Activated CD8-positive, alpha-beta T cell treated with anti-CD3 and anti-CD28 coated beads, Interleukin-2, amount 10 ng/mL, durations not matched to agents 7 days and 5 days (primary cell): ENCODE measurements around the gene TF. TPM values are rescaled to one million over a fixed set of nuclear protein-coding genes. Genes with fewer than 3 reads are reported as not detected.

Experiments used
- ATAC-seq: fragments of 150-1000 bp; cut with Tn5 transposase; one replicate; pipeline ENCODE4 v1.10.0; 2021; ENCODE audit warnings: moderate library complexity
- CTCF ChIA-PET: fragments of 350-600 bp; sonication (Branson Sonifier 250); formaldehyde crosslinking; loops from one replicate; lab custom pipeline; 2021; ENCODE audit warnings: antibody characterized with exemption; lab: Charles Lee
- POLR2A ChIA-PET: fragments of 350-600 bp; sonication (Branson Sonifier 250); formaldehyde crosslinking; loops from one replicate; lab custom pipeline; 2021; ENCODE audit warnings: antibody characterized with exemption; lab: Charles Lee
- DNase-seq: peaks from one replicate; pipeline ENCODE4 v3.0.0-alpha.2; 2020
- H3K27ac Mint-ChIP-seq: one replicate; pipeline ENCODE4 v1.8.0; 2021; ENCODE audit warnings: mild to moderate bottlenecking, mixed read lengths
- H3K27me3 Mint-ChIP-seq: one replicate; pipeline ENCODE4 v1.8.0; 2021; ENCODE audit warnings: low read depth, mixed read lengths
- H3K36me3 Mint-ChIP-seq: one replicate; pipeline ENCODE4 v1.8.0; 2021; ENCODE audit warnings: low read depth, mixed read lengths
- H3K4me1 Mint-ChIP-seq: one replicate; pipeline ENCODE4 v1.8.0; 2021; ENCODE audit warnings: low read depth, mixed read lengths
- H3K4me3 Mint-ChIP-seq: one replicate; pipeline ENCODE4 v1.8.0; 2021; ENCODE audit warnings: mild to moderate bottlenecking, mixed read lengths
- H3K9me3 Mint-ChIP-seq: one replicate; pipeline ENCODE4 v1.8.0; 2022; ENCODE audit warnings: mixed read lengths; ENCODE audit not compliant: insufficient read depth
- total RNA-seq, 2 experiments: library from RNA; stranded (reverse); gene quantifications; one replicate each; pipeline ENCODE4 v1.2.3, GENCODE V29; 2021

Gene TF
- total RNA-seq, 2 experiments from 2014 or later, result 0.03 to 0.05 TPM

DNA sequence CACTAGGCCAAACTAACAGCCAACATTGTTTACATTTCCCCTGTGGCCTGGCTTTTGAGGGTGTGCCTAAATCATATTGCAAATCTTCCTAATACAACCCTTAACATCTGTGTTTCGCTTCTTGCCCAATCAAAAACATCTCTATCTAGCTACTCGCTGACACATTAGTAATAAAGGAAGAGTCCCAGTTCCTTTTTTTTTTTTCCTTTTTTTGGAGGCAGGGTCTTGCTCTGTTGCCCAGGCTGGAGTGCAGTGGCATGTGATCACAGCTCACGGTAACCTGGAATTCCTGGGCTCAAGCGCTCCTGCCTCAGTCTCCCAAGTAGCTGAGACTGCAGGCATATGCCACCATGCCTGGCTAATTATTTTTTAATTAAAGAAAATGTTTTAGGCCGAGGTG is 57.3 kb downstream of the TF start:
- Mint-ChIP-seq H3K36me3 (peaks cover 18% of the 10 kb centered on the region), H3K27ac (no peak overlapping the region), H3K4me1 (peaks cover 26% of the 10 kb centered on the region), H3K4me3 (no peak overlapping the region), H3K27me3 (peaks cover 16% of the 10 kb centered on the region), H3K9me3 (no peaks in the 10 kb centered on the region)
- no peak for DNase-seq
- POLR2A ChIA-PET, result no interaction called here
- no peak for ATAC-seq
- CTCF ChIA-PET, result interaction anchor here (1.6 kb wide), 1 partner anchor 124 kb away, joined by 4 read pairs; no protein-coding TSS in a partner anchor

DNA sequence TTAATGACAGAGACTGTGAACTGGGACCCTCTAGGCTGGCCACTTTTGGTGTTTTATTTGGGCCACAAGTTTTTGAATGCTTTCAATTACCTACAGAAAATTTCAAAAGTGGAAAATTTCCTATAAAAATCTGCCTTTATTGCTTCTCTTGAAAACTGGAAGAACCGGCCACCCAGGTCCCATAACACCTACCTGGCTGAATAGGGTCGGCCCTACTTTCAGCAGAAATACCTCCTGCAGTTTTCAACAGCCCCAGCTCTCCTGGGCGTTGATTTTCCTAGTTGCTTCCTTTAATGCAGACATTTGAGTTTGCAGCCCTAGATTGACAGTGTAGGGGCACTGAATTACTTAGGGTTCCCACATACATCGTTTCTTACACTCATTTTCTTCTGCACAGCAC is 58.7 kb downstream of the TF start:
- Mint-ChIP-seq H3K36me3 (peaks cover 25% of the 10 kb centered on the region), H3K4me1 (peaks cover 26% of the 10 kb centered on the region), H3K27ac (peak overlapping the region; percentile 97), H3K9me3 (no peaks in the 10 kb centered on the region), H3K27me3 (peaks cover 14% of the 10 kb centered on the region), H3K4me3 (peak overlapping the region; percentile 98)
- no peak for ATAC-seq
- CTCF ChIA-PET, result interaction anchor here (1.6 kb wide), 1 partner anchor 123 kb away, joined by 4 read pairs; no protein-coding TSS in a partner anchor
- DNase-seq, result no peak
- POLR2A ChIA-PET, result no interaction called here

DNA sequence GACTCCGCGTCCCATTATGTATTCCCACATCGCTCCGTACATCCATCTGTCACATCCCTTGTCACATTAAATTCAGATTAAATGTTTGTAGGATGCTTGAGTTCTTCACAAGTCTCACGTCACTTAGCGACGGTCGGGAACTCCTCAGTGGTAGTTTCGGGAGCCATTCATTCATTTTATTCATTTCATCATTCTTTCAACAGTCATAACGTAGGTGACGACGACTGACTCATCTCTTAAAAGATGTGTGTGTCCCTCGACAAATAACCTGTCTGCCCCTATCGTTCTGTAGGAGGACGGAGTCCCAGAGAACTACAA is 59.1 kb downstream of the TF start:
- no peak for DNase-seq
- CTCF ChIA-PET, result interaction anchor here (1.6 kb wide), 1 partner anchor 123 kb away, joined by 4 read pairs; no protein-coding TSS in a partner anchor
- peaks cover 26% of the 10 kb centered on the region for H3K4me1 Mint-ChIP-seq

DNA sequence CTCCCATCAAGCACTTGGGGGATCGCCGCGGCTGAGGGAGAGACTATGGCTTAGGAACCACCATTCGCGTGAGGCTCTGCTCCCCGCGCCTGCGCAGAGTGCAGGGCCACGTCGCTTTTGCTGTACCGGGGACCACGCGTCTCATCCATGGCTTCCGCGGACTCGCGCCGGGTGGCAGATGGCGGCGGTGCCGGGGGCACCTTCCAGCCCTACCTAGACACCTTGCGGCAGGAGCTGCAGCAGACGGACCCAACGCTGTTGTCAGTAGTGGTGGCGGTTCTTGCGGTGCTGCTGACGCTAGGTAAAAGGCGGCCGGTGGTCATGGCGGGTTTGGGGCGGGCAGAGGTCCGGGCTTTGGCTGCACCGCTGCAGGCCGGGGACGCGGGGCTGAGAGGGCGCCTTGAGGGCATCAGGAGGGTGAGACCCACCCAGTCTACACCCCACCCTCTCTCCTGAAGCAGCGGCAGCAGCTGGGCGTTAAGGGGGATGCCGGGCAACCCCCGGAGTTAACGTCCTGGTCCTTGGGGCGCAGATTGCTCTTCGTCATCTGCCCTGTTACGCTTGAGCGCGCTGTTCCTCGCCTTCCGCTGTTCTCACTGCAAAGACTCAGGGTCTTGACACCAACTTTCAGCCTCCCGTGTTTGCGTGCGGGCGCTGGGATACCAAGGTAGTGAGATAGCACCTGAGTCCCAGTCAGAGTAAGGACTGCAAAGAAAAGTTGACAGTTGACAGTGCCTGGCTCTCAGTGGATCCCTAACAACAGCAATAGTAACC is 59.7 kb downstream of the TF start, which contains the start of gene SRPRB:
Gene SRPRB, plus strand, starts transcription at position 114 of the 774 bp plus-strand sequence. Its CDS starts 34 bp downstream, at position 148.
- ATAC-seq, result peak; percentile 99

More for the DNA sequence above, 59.1 kb downstream of the TF start:
- no peak for ATAC-seq
- H3K27me3 Mint-ChIP-seq, result peaks cover 12% of the 10 kb centered on the region
- POLR2A ChIA-PET, result no interaction called here
- no peaks in the 10 kb centered on the region for H3K9me3 Mint-ChIP-seq
- H3K36me3 Mint-ChIP-seq, result peaks cover 29% of the 10 kb centered on the region
- H3K4me3 Mint-ChIP-seq, result peak overlapping the region; percentile 98
- H3K27ac Mint-ChIP-seq, result peak overlapping the region; percentile 97

DNA sequence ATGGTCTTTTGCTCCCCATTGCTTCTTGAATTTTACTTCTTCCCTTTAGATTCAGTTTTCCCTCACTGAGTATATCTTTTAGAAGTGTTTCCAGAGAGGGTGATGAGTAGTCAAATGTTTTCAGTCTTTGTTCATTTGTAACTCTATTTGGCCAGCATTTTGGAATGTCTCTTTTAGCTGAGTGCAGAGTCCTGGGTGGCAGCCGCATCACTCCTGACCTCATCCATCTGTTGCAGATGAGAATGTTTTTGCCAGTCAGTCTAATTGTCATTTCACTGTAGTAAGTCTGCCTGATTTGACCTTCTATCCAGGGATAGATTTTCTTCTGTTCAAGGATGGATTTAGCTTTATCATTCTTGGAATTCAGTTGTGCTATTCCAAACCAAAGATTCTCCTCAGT is 66.7 kb downstream of the TF start:
- Mint-ChIP-seq H3K4me3 (no peak overlapping the region), H3K27me3 (no peaks in the 10 kb centered on the region), H3K36me3 (peaks cover 58% of the 10 kb centered on the region), H3K27ac (no peak overlapping the region), H3K9me3 (no peaks in the 10 kb centered on the region), H3K4me1 (peaks cover 9% of the 10 kb centered on the region)
- no peak for ATAC-seq
- DNase-seq, result no peak
- ChIA-PET POLR2A (no interaction called here), CTCF (no interaction called here)

More for the DNA sequence above, 59.7 kb downstream of the TF start, which contains the start of gene SRPRB:
- Mint-ChIP-seq H3K36me3 (peaks cover 33% of the 10 kb centered on the region), H3K4me3 (peak within 1 kb of the TSS; percentile 98), H3K27me3 (peaks cover 10% of the 10 kb centered on the region), H3K9me3 (no peaks in the 10 kb centered on the region), H3K4me1 (peaks cover 26% of the 10 kb centered on the region), H3K27ac (peak within 1 kb of the TSS; percentile 97)
- ChIA-PET CTCF (interaction anchor here (0.6 to 2.2 kb wide), 4 partner anchors 11 to 122 kb away, joined by 3 to 10 read pairs (median 4); no protein-coding TSS in a partner anchor), POLR2A (no interaction called here)
- peak; percentile 97 for DNase-seq

DNA sequence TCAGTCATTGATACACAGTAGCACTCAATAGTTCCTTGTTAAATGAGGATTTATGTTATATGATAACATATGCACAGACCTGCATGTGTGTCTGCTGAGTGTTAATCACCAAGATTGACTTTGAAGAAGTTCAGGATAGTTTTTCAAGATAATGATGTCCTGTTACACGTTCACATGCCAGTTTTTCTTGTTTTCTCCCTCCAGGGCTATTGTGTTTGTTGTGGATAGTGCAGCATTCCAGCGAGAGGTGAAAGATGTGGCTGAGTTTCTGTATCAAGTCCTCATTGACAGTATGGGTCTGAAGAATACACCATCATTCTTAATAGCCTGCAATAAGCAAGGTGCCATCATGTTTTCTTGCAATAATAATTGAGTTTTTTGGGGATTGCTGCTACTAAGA is 69.2 kb downstream of the TF start:
- POLR2A ChIA-PET, result no interaction called here
- Mint-ChIP-seq H3K4me3 (no peak overlapping the region), H3K4me1 (peaks cover 4% of the 10 kb centered on the region), H3K27me3 (no peaks in the 10 kb centered on the region), H3K27ac (no peak overlapping the region), H3K36me3 (peaks cover 51% of the 10 kb centered on the region), H3K9me3 (no peaks in the 10 kb centered on the region)
- CTCF ChIA-PET, result no interaction called here
- ATAC-seq, result no peak
- no peak for DNase-seq

DNA sequence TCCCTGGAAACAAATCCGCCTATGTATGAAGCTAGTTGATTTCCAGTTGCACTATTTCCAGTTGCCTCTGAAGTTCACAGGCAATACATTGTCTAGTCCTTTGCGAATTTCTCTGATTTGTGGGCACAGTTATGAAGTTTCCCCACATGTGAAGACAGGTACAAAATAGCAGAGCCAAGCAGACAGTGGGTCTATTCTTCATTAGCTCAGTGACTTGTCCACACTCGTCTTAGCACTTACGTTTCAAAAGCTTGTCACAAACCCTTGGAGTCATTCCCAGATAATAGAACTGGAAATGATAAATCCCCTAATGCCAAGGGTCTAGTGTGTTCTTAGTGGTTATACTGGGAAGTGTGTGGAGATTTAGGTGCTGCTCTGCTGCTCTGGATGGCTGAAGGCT is 73.9 kb downstream of the TF start:
- CTCF ChIA-PET, result interaction anchor here (1.0 to 1.4 kb wide), 2 partner anchors 110 to 392 kb away, joined by 3 to 4 read pairs; no protein-coding TSS in a partner anchor
- H3K27ac Mint-ChIP-seq, result no peak overlapping the region
- H3K4me3 Mint-ChIP-seq, result no peak overlapping the region
- DNase-seq (no peak), ATAC-seq (no peak)
- POLR2A ChIA-PET, result interaction anchor here (1.2 kb wide), 1 partner anchor 304 kb away, joined by 3 read pairs; no protein-coding TSS in a partner anchor
- no peaks in the 10 kb centered on the region for H3K27me3 Mint-ChIP-seq
- no peaks in the 10 kb centered on the region for H3K4me1 Mint-ChIP-seq
- H3K36me3 Mint-ChIP-seq, result peaks cover 57% of the 10 kb centered on the region
- no peaks in the 10 kb centered on the region for H3K9me3 Mint-ChIP-seq

DNA sequence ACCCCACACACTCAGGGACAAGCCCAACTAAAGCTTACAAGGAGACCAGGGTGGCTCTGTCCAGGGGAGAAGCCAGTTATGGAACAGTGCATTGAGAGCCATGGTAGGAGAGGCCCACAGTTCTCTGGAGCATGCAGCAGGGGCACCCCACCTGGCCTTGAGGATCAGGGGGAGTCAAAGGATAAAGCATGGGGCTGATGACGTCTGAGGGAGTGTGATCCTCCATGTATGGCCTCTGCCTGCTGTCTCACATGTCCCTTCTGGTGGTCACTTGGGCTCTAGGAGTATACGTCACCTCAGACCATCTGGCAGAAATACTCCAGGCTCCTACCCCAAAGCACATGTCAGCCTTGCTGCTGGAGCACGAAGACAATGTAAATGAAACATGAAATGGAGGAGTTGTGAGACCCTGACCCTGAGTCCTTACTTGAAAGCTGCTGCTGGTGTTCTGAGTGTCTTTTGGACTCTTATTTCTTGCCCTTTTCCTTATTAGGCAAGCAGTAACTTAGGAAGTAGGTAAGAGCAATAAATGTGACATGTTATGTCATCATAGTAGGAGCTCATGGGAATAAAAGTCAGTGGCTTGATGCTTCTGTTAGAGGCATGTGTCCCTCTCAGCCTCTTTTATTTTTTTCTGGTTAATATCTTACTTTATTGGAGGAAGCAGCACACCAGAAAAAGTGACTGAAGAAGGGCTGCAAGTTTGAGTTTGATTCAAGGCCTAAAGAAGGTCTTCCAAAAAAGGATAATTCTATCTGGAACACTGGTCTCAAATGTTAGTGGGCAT is 74.9 kb downstream of the TF start:
- POLR2A ChIA-PET, result interaction anchor here (1.2 kb wide), 1 partner anchor 303 kb away, joined by 3 read pairs; no protein-coding TSS in a partner anchor
- ATAC-seq (no peak), DNase-seq (no peak)
- no peaks in the 10 kb centered on the region for H3K4me1 Mint-ChIP-seq
- H3K9me3 Mint-ChIP-seq, result no peaks in the 10 kb centered on the region
- no peaks in the 10 kb centered on the region for H3K27me3 Mint-ChIP-seq
- H3K4me3 Mint-ChIP-seq, result no peak overlapping the region
- CTCF ChIA-PET, result interaction anchor here (1.0 to 1.4 kb wide), 3 partner anchors 12 to 109 kb away, joined by 3 read pairs; no protein-coding TSS in a partner anchor
- no peak overlapping the region for H3K27ac Mint-ChIP-seq
- H3K36me3 Mint-ChIP-seq, result peaks cover 56% of the 10 kb centered on the region

DNA sequence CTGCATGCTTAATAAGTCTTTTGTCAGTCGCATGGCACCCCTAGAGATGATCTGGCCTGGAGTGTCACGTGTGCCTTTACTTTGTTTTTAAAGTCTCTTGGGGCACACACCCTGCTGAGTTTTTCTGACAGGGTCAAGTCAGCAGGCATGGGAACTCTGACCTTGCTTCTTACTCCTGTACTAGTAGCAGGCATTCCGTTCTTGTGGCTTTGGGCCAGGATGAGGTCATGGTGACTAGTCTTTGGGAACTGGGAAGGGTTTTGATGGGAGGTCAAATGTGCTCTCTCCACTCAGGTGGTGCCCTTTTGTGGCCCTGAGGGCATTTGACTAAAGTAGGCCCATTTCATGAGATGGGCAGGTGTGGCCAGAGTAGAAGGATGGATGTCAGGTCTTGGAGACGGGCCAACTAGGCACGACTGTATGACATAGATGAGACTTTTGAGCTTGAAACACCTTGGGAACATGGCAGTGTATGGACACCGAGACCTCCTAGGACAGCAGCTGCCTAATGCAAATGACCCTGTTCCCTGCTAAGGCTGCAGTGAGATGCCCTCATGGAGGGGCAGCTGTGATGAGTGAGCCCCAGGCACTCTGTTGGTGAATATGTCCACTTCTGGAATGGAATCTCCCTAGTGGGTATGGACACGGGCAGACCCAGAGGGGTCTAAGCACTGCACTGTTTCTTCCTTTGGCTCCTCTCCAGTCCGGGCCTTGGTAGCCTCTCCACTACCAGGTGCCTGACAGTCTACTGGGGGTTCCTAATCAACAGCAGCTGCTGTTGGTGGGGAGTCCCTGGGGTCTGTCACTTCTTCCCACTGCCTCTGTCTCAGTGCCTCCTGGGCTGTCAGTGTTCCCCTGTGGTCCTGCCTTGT is 75.8 kb downstream of the TF start:
- Mint-ChIP-seq H3K4me3 (no peak overlapping the region), H3K4me1 (no peaks in the 10 kb centered on the region), H3K27ac (no peak overlapping the region), H3K36me3 (peaks cover 58% of the 10 kb centered on the region), H3K9me3 (no peaks in the 10 kb centered on the region), H3K27me3 (no peaks in the 10 kb centered on the region)
- ATAC-seq, result no peak
- ChIA-PET CTCF (interaction anchor here (1.0 to 1.5 kb wide), 5 partner anchors 11 to 158 kb away, joined by 3 to 4 read pairs (median 3); no protein-coding TSS in a partner anchor), POLR2A (no interaction called here)
- DNase-seq, result no peak

DNA sequence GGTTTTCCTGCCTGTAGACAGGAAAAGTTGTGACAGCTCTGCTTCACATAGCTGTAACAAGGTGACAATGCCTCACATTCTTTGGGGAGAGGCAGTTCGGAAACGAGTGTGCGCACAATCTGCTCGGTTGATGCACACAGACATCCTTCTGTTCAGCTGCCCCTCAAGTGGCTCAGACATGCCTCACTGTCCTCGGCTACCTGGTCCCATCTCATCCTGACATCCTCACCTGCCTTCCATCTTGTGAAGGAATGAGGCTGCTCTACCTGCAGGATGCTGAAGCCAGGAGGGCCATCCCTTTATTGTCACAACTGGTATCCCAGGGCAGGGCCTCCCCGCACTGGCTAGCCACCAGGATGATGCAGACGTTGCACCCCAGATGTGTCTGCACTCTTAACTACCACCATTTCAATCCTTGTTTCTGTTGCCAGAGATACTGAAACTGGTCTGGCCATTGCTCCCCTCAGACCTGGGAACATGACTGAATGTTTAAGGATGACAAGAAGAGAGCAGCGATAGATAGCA is 78.8 kb downstream of the TF start:
- H3K27ac Mint-ChIP-seq, result no peak overlapping the region
- POLR2A ChIA-PET, result no interaction called here
- H3K27me3 Mint-ChIP-seq, result no peaks in the 10 kb centered on the region
- no peak for ATAC-seq
- H3K9me3 Mint-ChIP-seq, result no peaks in the 10 kb centered on the region
- CTCF ChIA-PET, result no interaction called here
- no peak for DNase-seq
- peaks cover 49% of the 10 kb centered on the region for H3K36me3 Mint-ChIP-seq
- no peak overlapping the region for H3K4me3 Mint-ChIP-seq
- H3K4me1 Mint-ChIP-seq, result peaks cover 3% of the 10 kb centered on the region
